Natural killer cell treated with Interleukin-12 subunit alpha and Interleukin-12 subunit beta and Interleukin-15 and Interleukin-18, amount 100 ng/mL, for 72 hours (primary cell): ENCODE results near the gene OR14K1. TPM values are rescaled to one million over a fixed set of nuclear protein-coding genes. Genes with fewer than 3 reads are reported as not detected.
"Not testable (repeated sequence)": the region's sequence is repeated elsewhere in the genome, so short reads cannot be mapped to it uniquely, and the experiment has no call there.

ENCODE experiments used
- ATAC-seq, 2 donors: fragments of 150-1000 bp; cut with Tn5 transposase in 1 of 2; sonication (Bioruptor Pico), chemical (Tn5 transposase) in 1 of 2; 2 replicates each; pipeline ENCODE4 v1.10.0; 2021
- DNase-seq: peaks from one replicate; pipeline ENCODE4 v3.0.0; 2022; ENCODE audit warnings: low spot score
- H3K27ac Mint-ChIP-seq, 2 donors: 1 replicate in 1 of 2; 2 replicates in 1 of 2; pipeline ENCODE4 v1.8.0; 2022; ENCODE audit warnings: mixed read lengths in 2 of 2, mild to moderate bottlenecking in 1 of 2, moderate library complexity in 1 of 2
- H3K27me3 Mint-ChIP-seq, 2 donors: 1 replicate in 1 of 2; 2 replicates in 1 of 2; pipeline ENCODE4 v1.8.0; 2022; ENCODE audit warnings: mixed read lengths in 2 of 2
- H3K36me3 Mint-ChIP-seq: one replicate; pipeline ENCODE4 v1.8.0; 2022; ENCODE audit warnings: mixed read lengths
- H3K4me1 Mint-ChIP-seq, 2 donors: 1 replicate in 1 of 2; 2 replicates in 1 of 2; pipeline ENCODE4 v1.8.0; 2022; ENCODE audit warnings: low read depth in 2 of 2, mixed read lengths in 2 of 2, mild to moderate bottlenecking in 1 of 2
- H3K4me3 Mint-ChIP-seq: one replicate; pipeline ENCODE4 v1.8.0; 2022; ENCODE audit warnings: mixed read lengths
- H3K9me3 Mint-ChIP-seq: 2 replicates; pipeline ENCODE4 v1.8.0; 2022; ENCODE audit warnings: mixed read lengths
- total RNA-seq, 2 donors: library from RNA; stranded (reverse); gene quantifications; one replicate each; pipeline ENCODE4 v1.2.3, GENCODE V29; 2022

The OR14K1 gene, protein sequence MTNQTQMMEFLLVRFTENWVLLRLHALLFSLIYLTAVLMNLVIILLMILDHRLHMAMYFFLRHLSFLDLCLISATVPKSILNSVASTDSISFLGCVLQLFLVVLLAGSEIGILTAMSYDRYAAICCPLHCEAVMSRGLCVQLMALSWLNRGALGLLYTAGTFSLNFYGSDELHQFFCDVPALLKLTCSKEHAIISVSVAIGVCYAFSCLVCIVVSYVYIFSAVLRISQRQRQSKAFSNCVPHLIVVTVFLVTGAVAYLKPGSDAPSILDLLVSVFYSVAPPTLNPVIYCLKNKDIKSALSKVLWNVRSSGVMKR
- not detected for total RNA-seq

- Mint-ChIP-seq H3K36me3 (no peaks in the 10 kb centered on the region), H3K9me3 (peaks cover 3% of the 10 kb centered on the region), H3K4me3 (no peak within 1 kb of the TSS), H3K27me3 (no peaks in the 10 kb centered on the region), H3K4me1 (no peaks in the 10 kb centered on the region), H3K27ac (no peak within 1 kb of the TSS)
- DNase-seq: no peak
- ATAC-seq: no peak
Observed at GRCh38 chr1:247738315-247738714, at the start of gene OR14K1. OR14K1 (plus strand) TSS chr1:247738615; CDS start chr1:247738615, 0 bp downstream.

GRCh38 chr1:247701338-247701737 lies 37.1 kb upstream of the OR14K1 start:
- H3K36me3 Mint-ChIP-seq: no peaks in the 10 kb centered on the region
- H3K9me3 Mint-ChIP-seq: peaks cover 3% of the 10 kb centered on the region
- no peak for ATAC-seq
- no peak for DNase-seq
- no peak overlapping the region for H3K27ac Mint-ChIP-seq
- no peaks in the 10 kb centered on the region for H3K4me1 Mint-ChIP-seq
- H3K4me3 Mint-ChIP-seq: no peak overlapping the region
- H3K27me3 Mint-ChIP-seq: no peaks in the 10 kb centered on the region

GRCh38 chr1:247710681-247711080 lies 27.7 kb upstream of the OR14K1 start:
- not testable (repeated sequence) for H3K4me1 Mint-ChIP-seq, H3K36me3 Mint-ChIP-seq, H3K27me3 Mint-ChIP-seq, H3K4me3 Mint-ChIP-seq, H3K27ac Mint-ChIP-seq, DNase-seq, ATAC-seq, H3K9me3 Mint-ChIP-seq

GRCh38 chr1:247713753-247714152 lies 24.7 kb upstream of the OR14K1 start:
- no peaks in the 10 kb centered on the region for H3K27me3 Mint-ChIP-seq
- peaks cover 4% of the 10 kb centered on the region for H3K9me3 Mint-ChIP-seq
- DNase-seq (no peak), ATAC-seq (no peak)
- no peaks in the 10 kb centered on the region for H3K4me1 Mint-ChIP-seq
- H3K36me3 Mint-ChIP-seq: no peaks in the 10 kb centered on the region
- H3K27ac Mint-ChIP-seq: no peak overlapping the region
- no peak overlapping the region for H3K4me3 Mint-ChIP-seq

DNA sequence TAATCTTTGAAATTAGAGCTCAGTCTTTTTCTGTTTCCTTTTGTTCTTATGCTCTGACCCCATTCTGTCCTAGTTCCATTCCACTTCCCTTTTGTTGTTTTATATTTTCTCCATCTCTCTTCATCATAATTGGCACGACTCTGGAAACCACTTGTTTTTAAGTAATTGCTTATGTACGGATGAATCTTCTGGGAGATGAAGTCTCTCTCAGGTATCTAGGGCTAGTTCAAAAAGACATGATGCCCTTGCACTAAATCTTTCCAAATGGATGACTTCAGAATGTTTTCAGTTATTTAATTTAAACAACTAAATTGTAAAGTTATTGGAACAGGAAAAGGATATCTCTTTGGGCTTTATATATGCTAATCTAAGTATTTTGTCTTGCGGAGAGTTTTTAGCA lies 21.9 kb upstream of the OR14K1 start, which contains the start of gene OR6F1:
Gene OR6F1, minus strand, starts transcription at position 101 of the 400 bp plus-strand sequence. CDS start 3,891 bp downstream, outside the sequence.
- Mint-ChIP-seq H3K9me3 (peaks cover 4% of the 10 kb centered on the region), H3K27ac (no peak within 1 kb of the TSS), H3K36me3 (no peaks in the 10 kb centered on the region), H3K27me3 (no peaks in the 10 kb centered on the region), H3K4me1 (no peaks in the 10 kb centered on the region), H3K4me3 (no peak within 1 kb of the TSS)
- DNase-seq (no peak), ATAC-seq (no peak)

DNA sequence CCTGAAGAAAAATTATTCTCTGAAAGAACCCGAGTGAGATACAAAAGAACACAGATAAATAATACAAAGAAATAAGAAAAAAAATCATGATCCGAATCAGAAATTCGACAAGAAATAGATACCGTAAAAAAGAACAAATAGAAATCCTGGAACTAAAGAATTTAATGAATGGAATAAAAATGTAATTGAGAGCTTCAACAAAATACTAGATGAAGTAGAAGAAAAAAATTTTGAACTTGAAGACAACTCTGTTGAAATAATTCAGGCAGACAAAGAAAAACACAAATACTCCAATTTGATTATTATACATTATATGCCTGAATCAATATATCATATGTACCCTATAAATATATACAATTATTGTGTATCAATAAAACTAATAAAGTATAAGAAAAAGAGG lies 17.2 kb upstream of the OR14K1 start:
- no peak for ATAC-seq

DNA sequence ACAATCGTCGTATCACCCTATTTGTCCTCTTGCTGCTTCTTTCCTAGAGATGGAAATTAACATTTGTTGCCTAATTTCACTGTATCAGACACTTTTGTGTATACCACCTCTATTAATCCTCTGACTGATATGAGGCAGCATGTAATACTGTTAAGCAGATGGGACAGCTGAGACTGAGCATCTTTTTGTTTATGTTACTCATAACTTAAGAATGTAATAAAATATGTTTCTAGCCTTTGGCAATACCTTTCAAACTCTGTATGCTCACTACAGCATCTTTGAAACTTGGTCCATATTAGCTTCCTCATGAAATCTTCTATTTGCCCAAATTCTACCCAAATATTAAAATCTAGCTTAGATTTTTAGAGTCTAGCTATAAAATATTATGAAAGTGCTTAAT lies 2.3 kb downstream of the OR14K1 start:
- Mint-ChIP-seq H3K36me3 (no peaks in the 10 kb centered on the region), H3K27ac (no peak overlapping the region), H3K4me3 (no peak overlapping the region), H3K4me1 (no peaks in the 10 kb centered on the region), H3K27me3 (no peaks in the 10 kb centered on the region), H3K9me3 (no peaks in the 10 kb centered on the region)
- ATAC-seq (no peak), DNase-seq (no peak)

More for the DNA sequence above, 17.2 kb upstream of the OR14K1 start:
- no peak for DNase-seq
- H3K27ac Mint-ChIP-seq: no peak overlapping the region
- no peak overlapping the region for H3K4me3 Mint-ChIP-seq
- peaks cover 8% of the 10 kb centered on the region for H3K9me3 Mint-ChIP-seq
- H3K27me3 Mint-ChIP-seq: no peaks in the 10 kb centered on the region
- H3K4me1 Mint-ChIP-seq: no peaks in the 10 kb centered on the region
- no peaks in the 10 kb centered on the region for H3K36me3 Mint-ChIP-seq

DNA sequence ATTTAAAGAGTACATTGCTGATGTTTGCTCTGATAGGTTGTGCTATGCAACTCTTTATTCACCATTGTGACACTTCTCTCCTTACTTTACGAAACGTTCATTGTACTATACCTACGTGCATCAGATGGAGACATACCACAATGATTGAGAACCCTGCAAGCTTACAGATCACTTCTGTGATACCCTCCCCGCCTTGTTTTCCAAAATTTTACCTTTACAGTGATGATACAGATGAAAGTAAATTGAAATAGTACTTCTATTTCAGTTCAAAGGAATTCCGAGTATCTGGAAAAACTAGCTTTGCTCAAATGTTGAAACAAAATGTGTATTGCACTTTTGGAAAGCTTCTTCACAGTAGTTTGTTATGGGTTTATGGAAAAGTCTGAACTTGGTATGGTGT lies 3.3 kb downstream of the OR14K1 start:
- no peak for ATAC-seq
- Mint-ChIP-seq H3K9me3 (no peaks in the 10 kb centered on the region), H3K4me3 (no peak overlapping the region), H3K27me3 (no peaks in the 10 kb centered on the region), H3K27ac (no peak overlapping the region), H3K4me1 (no peaks in the 10 kb centered on the region), H3K36me3 (no peaks in the 10 kb centered on the region)
- no peak for DNase-seq

DNA sequence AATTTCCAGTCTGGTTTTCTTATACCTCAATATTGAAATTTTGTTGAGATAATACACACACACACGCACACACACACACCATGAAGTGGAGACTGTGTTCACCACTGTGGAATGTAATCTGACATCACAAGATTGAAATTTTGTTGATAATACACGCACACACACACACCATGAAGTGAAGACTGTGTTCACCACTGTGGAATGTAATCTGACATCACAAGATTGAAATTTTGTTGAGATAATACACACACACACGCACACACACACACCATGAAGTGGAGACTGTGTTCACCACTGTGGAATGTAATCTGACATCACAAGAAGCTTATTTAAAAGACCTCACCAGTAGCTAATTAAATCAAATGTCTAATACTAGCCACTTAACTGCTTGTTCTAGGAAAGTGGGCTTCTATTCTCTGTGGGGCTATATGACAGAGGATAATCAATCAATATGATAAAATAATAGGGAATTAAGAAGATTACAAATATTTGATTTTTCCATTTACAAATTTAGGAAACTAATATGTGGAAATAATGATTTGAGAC lies 3.9 kb downstream of the OR14K1 start:
- H3K9me3 Mint-ChIP-seq, ATAC-seq, H3K27me3 Mint-ChIP-seq: not testable (repeated sequence)

DNA sequence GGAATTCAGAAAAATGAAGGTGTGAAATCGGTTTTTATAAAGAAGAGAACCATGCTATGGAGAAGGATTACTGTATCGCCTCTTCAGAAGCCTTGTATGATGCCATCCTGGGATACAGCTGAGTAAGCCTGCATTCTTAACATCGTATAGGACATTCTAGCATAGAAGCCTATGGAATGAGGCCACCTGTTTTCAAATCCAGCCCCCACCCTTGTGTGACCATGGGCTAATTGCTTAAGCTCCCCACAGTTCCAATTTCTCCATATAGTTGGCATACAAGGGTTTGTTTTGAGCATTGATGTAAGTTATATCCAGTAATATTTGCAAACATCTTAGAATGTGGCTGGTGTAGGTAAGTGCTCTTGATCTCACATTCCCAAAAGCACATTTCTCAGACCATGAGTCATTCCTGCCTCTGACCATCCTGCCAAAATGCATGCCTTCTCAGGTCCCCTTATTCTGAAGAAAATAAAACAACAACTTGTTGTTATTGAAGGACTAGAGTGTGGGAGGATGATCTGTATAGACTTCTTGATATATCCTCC lies 8.0 kb downstream of the OR14K1 start:
- no peaks in the 10 kb centered on the region for H3K36me3 Mint-ChIP-seq
- no peak for ATAC-seq
- DNase-seq: no peak
- H3K4me3 Mint-ChIP-seq: no peak overlapping the region
- no peak overlapping the region for H3K27ac Mint-ChIP-seq
- H3K4me1 Mint-ChIP-seq: no peaks in the 10 kb centered on the region
- no peaks in the 10 kb centered on the region for H3K27me3 Mint-ChIP-seq
- peaks cover 8% of the 10 kb centered on the region for H3K9me3 Mint-ChIP-seq

More for the DNA sequence above, 3.9 kb downstream of the OR14K1 start:
- not testable (repeated sequence) for H3K27ac Mint-ChIP-seq, H3K4me1 Mint-ChIP-seq, H3K4me3 Mint-ChIP-seq, DNase-seq, H3K36me3 Mint-ChIP-seq

- Mint-ChIP-seq H3K27ac (no peak overlapping the region), H3K9me3 (peaks cover 8% of the 10 kb centered on the region), H3K27me3 (no peaks in the 10 kb centered on the region), H3K36me3 (no peaks in the 10 kb centered on the region), H3K4me1 (no peaks in the 10 kb centered on the region), H3K4me3 (no peak overlapping the region)
- ATAC-seq (no peak), DNase-seq (no peak)
Observed at GRCh38 chr1:247747616-247748015, 9.2 kb downstream of the OR14K1 start.

DNA sequence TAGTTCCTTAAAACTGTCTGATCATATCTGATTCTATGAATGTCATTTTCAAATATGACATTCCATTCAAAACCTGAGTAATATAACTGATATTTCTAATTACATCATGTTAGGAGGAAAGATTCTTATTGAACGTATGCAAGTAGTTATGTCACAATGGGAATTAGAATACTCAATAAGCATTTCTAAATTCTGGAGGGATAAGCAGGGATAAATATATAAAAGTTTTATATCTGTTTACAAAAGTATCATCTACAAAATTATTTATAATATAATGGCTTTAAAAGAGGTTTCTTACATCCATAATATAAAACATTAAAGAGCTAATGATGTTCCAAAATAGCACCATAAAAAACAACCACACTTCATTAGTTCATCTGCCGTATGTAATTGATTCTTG lies 9.6 kb downstream of the OR14K1 start, which contains the start of gene OR14A2:
Gene OR14A2, minus strand, starts transcription at position 101 of the 400 bp plus-strand sequence.
- H3K27me3 Mint-ChIP-seq: no peaks in the 10 kb centered on the region
- DNase-seq (no peak), ATAC-seq (no peak)
- no peaks in the 10 kb centered on the region for H3K36me3 Mint-ChIP-seq
- H3K4me3 Mint-ChIP-seq: no peak within 1 kb of the TSS
- H3K4me1 Mint-ChIP-seq: no peaks in the 10 kb centered on the region
- H3K27ac Mint-ChIP-seq: no peak within 1 kb of the TSS
- H3K9me3 Mint-ChIP-seq: peaks cover 8% of the 10 kb centered on the region

DNA sequence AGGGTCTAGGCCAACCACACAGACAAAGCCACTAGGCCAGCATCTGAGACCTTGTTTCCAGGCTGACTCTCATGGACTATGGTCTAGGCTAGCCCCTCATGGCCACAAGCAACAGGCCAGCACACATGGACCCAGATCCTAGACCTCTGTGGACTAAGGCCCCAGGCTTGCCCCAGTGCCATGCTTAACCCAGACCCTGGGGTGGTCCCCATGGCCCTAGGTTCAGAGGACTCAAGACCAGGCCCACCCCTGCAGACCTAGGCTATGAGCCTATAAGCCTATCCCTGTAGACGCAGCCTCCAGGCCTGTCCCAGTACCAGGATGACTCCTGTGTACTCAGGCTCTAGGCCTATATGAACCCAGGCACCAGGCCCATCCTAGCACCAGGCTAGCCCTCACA lies 11.5 kb downstream of the OR14K1 start:
- no peaks in the 10 kb centered on the region for H3K36me3 Mint-ChIP-seq
- no peaks in the 10 kb centered on the region for H3K27me3 Mint-ChIP-seq
- no peak overlapping the region for H3K4me3 Mint-ChIP-seq
- ATAC-seq (peak; percentile 20 to 51), DNase-seq (no peak)
- no peak overlapping the region for H3K27ac Mint-ChIP-seq
- H3K9me3 Mint-ChIP-seq: peaks cover 8% of the 10 kb centered on the region
- no peaks in the 10 kb centered on the region for H3K4me1 Mint-ChIP-seq

GRCh38 chr1:247754311-247754710 lies 15.9 kb downstream of the OR14K1 start:
- H3K36me3 Mint-ChIP-seq, H3K27ac Mint-ChIP-seq, H3K27me3 Mint-ChIP-seq, DNase-seq, H3K4me1 Mint-ChIP-seq, ATAC-seq, H3K4me3 Mint-ChIP-seq: not testable (repeated sequence)
- H3K9me3 Mint-ChIP-seq: peaks cover 14% of the 10 kb centered on the region
